DND-41 (cell line): Measurements from ENCODE around the gene SULT1C3.

Source experiments
- CTCF ChIP-seq: IDR thresholded peaks from 2 replicates; pipeline ENCODE4 v1.5.1; 2012; ENCODE audit warnings: borderline replicate concordance, low read length, moderate library complexity, mild to moderate bottlenecking; ENCODE audit not compliant: poor library complexity, severe bottlenecking; ENCODE audit errors: extremely low read depth
- EZH2 ChIP-seq: IDR thresholded peaks from 3 replicates; pipeline ENCODE4 v1.6.1; 2012; ENCODE audit warnings: borderline replicate concordance, low read depth, mild to moderate bottlenecking, moderate library complexity, low read length, inconsistent platforms; ENCODE audit not compliant: severe bottlenecking

GRCh38 chr2:108301558-108301957 lies 61.8 kb downstream of the SULT1C3 start:
- TF ChIP-seq CTCF, result no peak
- TF ChIP-seq EZH2, result no peak
